GM18508 (cell line): Measurements from ENCODE around the gene STARD13.

Source experiments
- ATAC-seq: cut with Tn5 transposase; IDR thresholded peaks from one replicate; pipeline ENCODE4 v1.9.1; 2021; ENCODE audit warnings: moderate number of reproducible peaks; ENCODE audit not compliant: insufficient read depth, unreplicated experiment

The STARD13 gene

DNA sequence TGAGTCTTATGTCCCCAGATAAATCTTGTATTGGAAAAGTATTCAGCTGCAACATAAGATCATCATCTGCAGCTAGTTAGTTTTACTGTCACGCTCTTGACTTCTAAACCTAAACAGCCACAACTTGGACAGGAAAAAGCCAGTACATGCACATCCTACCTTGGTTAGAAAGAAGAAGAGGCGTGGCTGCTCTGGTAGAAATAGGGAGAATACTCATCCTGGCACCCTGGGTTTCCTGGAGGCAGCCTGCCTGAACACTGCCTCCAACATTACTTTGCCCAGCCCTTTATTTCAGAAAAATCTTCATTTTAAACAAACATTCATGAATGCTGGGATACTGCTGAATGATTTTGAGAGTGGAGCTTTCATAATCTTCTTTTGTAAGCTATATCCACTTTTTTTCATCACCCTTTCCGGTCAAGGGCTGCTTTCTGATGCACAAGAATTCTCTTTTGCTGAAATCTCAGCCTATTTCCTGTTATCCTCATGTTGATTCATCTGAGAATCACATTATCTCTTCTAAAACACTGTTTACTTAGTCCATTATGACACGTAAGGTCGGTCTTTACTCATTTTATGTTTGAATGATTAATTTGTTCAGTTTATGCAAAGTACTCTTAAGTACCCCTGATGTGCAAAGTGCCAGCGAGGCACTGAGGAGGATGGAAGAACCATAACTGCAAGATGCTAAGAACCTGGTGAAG is 55.2 kb downstream of the STARD13 start:
- no peak for ATAC-seq

- ATAC-seq, result no peak
These were observed 55.9 kb downstream of the STARD13 start for GRCh38 chr13:33229446-33230177.

DNA sequence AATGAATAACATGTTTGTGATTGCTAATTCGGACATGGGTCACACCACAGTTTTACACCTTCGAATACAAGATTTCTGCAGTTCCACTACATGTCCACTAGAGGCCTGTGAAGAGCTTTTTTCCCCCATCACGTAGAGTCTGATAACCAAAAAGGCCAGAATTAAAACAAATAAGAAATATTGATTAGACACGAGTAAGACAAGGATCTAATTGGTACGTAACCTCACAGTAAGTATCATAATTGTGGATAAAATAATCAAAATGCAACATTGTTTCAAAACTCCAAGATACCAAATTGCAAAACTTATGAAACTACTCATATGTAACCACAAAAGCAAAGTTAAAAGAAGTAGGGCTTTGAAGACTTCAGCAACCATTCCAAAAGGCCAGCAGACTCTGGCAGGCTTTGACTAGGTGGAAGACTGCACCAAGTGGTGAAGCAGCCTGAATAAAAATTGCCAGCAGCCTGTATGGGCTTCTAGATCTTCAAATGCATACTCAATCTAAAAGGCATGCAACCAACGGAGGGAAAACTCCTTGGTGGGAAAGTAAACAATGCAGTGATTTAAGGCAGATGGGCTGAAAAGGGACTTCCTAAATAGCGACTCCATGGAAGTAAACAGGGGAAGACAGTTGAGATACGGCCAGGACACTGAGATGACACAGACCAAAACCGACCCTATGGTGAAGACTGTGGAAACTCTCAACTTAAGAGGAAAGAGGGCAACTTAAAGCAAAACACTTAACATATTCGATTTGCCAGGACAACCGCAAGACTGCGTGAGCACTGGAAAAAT is 56.7 kb downstream of the STARD13 start:
- no peak for ATAC-seq

DNA sequence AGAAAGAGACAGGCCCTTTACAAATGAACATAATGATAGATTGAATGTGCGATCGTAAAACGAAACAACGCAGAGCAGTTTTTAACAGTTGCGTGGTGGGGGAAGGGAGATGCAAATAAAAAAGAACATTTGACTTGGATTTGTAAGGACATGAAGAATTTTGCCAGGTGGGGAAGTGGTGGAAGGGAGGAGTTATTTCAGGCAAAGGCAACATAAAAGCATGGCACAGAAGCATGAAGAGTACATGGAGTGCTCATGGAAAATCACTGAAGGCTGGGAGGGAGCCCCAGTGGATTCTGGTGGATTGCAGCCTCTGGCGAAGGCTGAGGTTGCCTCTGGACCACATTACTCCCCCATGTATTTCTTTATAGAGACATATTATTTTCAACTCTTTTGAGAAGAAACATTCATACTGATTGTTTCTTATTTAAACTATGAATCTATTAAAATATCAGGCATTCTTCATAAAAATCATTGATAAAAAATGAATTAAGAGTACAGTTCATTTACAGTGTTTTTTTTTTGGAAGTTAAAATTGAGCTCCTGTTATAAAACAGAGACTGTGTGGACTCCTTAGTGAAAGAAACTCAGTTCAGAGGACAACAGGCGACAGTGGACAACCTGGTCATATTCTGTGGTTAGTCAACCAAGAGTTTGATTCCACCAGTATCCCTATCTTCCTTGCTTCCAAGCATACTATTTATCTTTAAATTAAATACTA is 57.5 kb downstream of the STARD13 start:
- ATAC-seq, result no peak

DNA sequence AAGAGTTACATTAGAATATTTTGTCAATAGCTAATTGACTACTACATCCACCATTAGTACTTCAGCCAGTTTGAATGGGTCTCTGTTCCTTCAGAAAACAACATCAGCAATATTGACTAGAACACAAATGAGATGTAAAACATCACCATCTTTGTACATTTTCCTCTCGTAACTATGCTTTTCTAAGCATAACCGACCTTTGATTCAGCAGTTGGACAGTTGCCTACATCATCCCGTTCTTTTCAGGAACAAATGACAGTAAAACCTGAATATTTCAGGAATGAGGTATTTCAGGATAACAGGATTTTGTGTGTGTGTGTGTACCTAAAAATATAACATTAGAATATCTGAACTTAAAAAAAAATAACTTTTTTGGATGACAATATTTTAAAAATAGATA is 60.9 kb downstream of the STARD13 start:
- no peak for ATAC-seq

GRCh38 chr13:33224191-33224590 is 61.4 kb downstream of the STARD13 start:
- ATAC-seq, result no peak

DNA sequence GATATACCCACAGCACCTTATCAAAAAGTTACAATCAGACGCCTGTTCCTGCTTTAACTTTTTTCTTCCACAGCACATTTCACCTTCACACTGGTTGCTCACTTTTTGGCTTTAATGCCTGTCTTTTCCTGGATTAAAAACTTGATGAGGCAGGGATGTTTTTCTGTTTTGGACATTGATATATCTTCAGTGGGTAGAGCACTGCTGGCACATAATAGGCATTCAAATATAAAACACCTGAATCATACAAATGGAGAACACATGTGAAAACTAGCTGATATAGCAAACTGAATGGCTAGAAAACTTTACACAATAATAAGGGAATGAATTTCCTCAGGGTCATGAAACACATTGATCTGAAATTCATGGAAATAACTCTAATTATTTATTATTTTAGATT is 65.6 kb downstream of the STARD13 start:
- ATAC-seq, result no peak

GRCh38 chr13:33218426-33218825 is 67.1 kb downstream of the STARD13 start:
- ATAC-seq, result no peak

- ATAC-seq, result no peak
These were observed 67.5 kb downstream of the STARD13 start for GRCh38 chr13:33218020-33218419.

GRCh38 chr13:33217256-33217655 is 68.3 kb downstream of the STARD13 start:
- no peak for ATAC-seq

GRCh38 chr13:33213797-33214196 is 71.8 kb downstream of the STARD13 start:
- no peak for ATAC-seq

GRCh38 chr13:33213024-33213768 is 72.4 kb downstream of the STARD13 start:
- no peak for ATAC-seq

- no peak for ATAC-seq
These were observed 73.2 kb downstream of the STARD13 start for GRCh38 chr13:33212396-33212795.

DNA sequence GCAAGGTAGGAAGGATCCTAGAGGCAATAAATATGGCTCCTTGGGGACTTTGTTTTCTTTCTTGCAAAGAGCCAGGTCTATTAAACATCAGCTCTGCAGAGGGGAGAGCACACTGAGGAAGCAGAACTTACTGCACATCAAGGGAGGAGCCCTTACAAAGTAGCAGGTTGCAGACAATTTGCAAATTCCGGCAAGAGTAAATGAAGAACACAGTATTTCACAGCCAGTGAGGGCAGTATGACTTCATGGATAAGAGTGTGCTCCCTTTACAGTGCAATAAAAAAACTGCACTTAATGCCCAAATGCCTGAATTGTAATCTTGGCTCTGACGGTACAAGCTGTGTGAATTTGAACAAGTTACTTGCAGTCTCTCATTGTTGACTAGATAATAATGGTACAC is 75.5 kb downstream of the STARD13 start:
- no peak for ATAC-seq

- ATAC-seq, result no peak
These were observed 77.0 kb downstream of the STARD13 start for GRCh38 chr13:33208290-33209220.

- no peak for ATAC-seq
These were observed 78.0 kb downstream of the STARD13 start for GRCh38 chr13:33207615-33207961.

DNA sequence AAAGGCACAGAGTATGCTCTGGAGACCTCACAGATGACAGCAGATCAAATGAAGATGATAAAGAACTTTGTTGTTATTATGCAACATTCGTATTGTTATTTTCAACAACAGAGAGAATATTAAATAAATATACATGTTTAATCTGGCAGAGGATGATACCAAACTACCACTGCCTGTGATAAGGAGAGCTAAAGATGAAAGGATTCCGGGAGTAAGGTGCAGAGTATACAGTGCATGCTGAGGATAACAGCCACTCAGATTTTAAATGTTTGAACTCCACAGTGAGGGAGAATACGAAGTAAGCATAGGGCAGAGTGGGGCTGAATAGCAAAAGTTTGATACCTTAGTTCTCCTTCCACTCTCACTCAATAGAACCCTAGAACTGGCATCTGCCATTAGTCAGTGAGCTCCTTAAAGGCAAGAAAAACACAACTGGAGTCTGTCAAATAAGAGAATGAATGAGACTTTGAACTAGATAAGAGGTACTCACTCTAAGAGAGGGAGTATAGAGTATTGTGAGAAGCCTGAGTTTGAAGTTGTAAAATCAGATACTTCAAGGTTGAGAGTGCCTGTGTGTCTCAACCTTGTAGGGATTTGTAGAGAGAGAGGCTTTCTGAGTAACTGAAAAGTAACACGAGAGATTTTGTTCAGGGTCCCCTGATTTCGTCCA is 78.5 kb downstream of the STARD13 start:
- no peak for ATAC-seq

DNA sequence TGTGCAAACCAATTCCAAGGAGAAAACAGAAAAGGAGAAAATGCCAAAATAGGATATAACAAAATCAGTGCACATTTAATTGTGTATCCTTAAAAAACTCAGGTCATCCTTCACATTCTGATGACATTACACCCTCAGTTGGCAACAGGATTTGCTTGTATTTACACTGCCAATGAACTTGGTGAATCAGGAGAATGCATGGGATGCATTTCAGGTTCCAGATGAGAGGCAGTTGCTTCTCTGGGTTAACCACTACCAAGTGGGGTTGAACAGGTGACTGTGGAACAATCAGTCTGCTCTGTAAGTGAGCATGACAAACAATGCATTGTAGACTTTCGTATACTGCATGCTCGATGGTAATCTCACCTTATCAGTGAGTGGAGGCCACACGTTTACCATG is 79.1 kb downstream of the STARD13 start:
- ATAC-seq, result no peak
